Fibroblast of lung (primary cell): ENCODE measurements around the gene TTLL11. TPM values are rescaled to one million over a fixed set of nuclear protein-coding genes. Genes with fewer than 3 reads are reported as not detected.

Experiments
- DNase-seq, 2 donors: peaks; one replicate each; pipeline versions ENCODE4 v3.0.0 to v3.0.0-alpha.2; 2010; ENCODE audit warnings: low read depth in 2 of 2
- H2AFZ ChIP-seq: 2 replicates; pipeline ENCODE4 v1.5.1; 2012; ENCODE audit warnings: low read length, control low read depth, inconsistent platforms
- H3K27ac ChIP-seq: 2 replicates; pipeline ENCODE4 v1.5.1; 2011; ENCODE audit warnings: low read length, control low read depth; ENCODE audit not compliant: insufficient read depth
- H3K27me3 ChIP-seq: 2 replicates; pipeline ENCODE4 v1.5.1; 2011; ENCODE audit warnings: mild to moderate bottlenecking, low read length; ENCODE audit not compliant: control insufficient read depth, insufficient read depth
- H3K36me3 ChIP-seq: 2 replicates; pipeline ENCODE4 v1.5.1; 2011; ENCODE audit warnings: low read length; ENCODE audit not compliant: control insufficient read depth, insufficient read depth
- H3K4me1 ChIP-seq: 2 replicates; pipeline ENCODE4 v1.5.1; 2011; ENCODE audit warnings: low read length; ENCODE audit not compliant: control insufficient read depth, insufficient read depth; ENCODE audit errors: extremely low read depth
- H3K4me2 ChIP-seq: 2 replicates; pipeline ENCODE4 v1.5.1; 2011; ENCODE audit warnings: low read length, control low read depth; ENCODE audit not compliant: insufficient read depth; ENCODE audit errors: extremely low read depth
- H3K4me3 ChIP-seq, 4 experiments: fragments of 200-600 bp in 1 of 4; sonication (generic) in 1 of 4; replicated peaks in 1 of 4; 2 replicates each; pipeline ENCODE4 v1.5.1; 2011 to 2016; ENCODE audit warnings: low read length in 4 of 4, low read depth in 3 of 4, mild to moderate bottlenecking in 3 of 4, control low read depth in 2 of 4, inconsistent platforms in 1 of 4, mixed read lengths in 1 of 4; ENCODE audit not compliant: insufficient read depth in 1 of 4; ENCODE audit errors: control extremely low read depth in 1 of 4
- H3K79me2 ChIP-seq: 2 replicates; pipeline ENCODE4 v1.5.1; 2012; ENCODE audit warnings: mild to moderate bottlenecking, low read length, inconsistent platforms; ENCODE audit not compliant: control insufficient read depth, insufficient read depth
- H3K9ac ChIP-seq: 2 replicates; pipeline ENCODE4 v1.5.1; 2011; ENCODE audit warnings: mild to moderate bottlenecking, low read length, control low read depth; ENCODE audit not compliant: insufficient read depth
- H3K9me3 ChIP-seq: 2 replicates; pipeline ENCODE4 v1.5.1; 2012; ENCODE audit warnings: low read depth, low read length; ENCODE audit not compliant: control insufficient read depth, insufficient read depth
- H4K20me1 ChIP-seq: 2 replicates; pipeline ENCODE4 v1.5.1; 2011; ENCODE audit warnings: low read length; ENCODE audit not compliant: control insufficient read depth, insufficient read depth; ENCODE audit errors: extremely low read depth
- EZH2 ChIP-seq: IDR thresholded peaks from 2 replicates; pipeline ENCODE4 v1.5.1; 2012; ENCODE audit warnings: low read length, control low read depth, mild to moderate bottlenecking; ENCODE audit errors: missing control alignments
- polyA plus RNA-seq, 2 donors: library from polyadenylated mRNA; depleted of rRNA in 1 of 2; stranded (reverse) in 1 of 2; unstranded in 1 of 2; fragments of >200 nt; gene quantifications; 2 replicates each; pipeline ENCODE4 v1.2.1, GENCODE V29; 2011 to 2012; ENCODE audit warnings: missing spikeins in 1 of 2
- total RNA-seq: library from RNA; depleted of rRNA; stranded (reverse); fragments of >200 nt; gene quantifications from 2 replicates; pipeline ENCODE4 v1.2.1, GENCODE V29; 2014
- TF ChIP-seq, protein P1 (sequence below), 2 donors: IDR thresholded peaks in 1 of 2; conservative IDR thresholded peaks in 1 of 2; 1 replicate in 1 of 2; 2 replicates in 1 of 2; pipeline ENCODE4 v1.5.1; 2011 to 2012; ENCODE audit warnings: low read length in 2 of 2, control low read depth in 1 of 2, inconsistent platforms in 1 of 2, low read depth in 1 of 2, mild to moderate bottlenecking in 1 of 2

The TTLL11 gene
- total and polyA plus RNA-seq, 2 donors (not counting 1 experiment from before 2014, with no cell fraction given), result 3.9 to 4.8 TPM

- Histone ChIP-seq H3K4me2 (no peak overlapping the region), H3K27ac (no peak overlapping the region), H3K4me3 (no peak overlapping the region), H3K4me1 (peaks cover 9% of the 10 kb centered on the region), H4K20me1 (no peaks in the 10 kb centered on the region), H3K9ac (no peak overlapping the region), H3K9me3 (no peaks in the 10 kb centered on the region), H3K36me3 (no peaks in the 10 kb centered on the region), H3K27me3 (no peaks in the 10 kb centered on the region), H3K79me2 (peaks cover 5% of the 10 kb centered on the region), H2AFZ (no peak overlapping the region)
- TF ChIP-seq, protein P1, sequence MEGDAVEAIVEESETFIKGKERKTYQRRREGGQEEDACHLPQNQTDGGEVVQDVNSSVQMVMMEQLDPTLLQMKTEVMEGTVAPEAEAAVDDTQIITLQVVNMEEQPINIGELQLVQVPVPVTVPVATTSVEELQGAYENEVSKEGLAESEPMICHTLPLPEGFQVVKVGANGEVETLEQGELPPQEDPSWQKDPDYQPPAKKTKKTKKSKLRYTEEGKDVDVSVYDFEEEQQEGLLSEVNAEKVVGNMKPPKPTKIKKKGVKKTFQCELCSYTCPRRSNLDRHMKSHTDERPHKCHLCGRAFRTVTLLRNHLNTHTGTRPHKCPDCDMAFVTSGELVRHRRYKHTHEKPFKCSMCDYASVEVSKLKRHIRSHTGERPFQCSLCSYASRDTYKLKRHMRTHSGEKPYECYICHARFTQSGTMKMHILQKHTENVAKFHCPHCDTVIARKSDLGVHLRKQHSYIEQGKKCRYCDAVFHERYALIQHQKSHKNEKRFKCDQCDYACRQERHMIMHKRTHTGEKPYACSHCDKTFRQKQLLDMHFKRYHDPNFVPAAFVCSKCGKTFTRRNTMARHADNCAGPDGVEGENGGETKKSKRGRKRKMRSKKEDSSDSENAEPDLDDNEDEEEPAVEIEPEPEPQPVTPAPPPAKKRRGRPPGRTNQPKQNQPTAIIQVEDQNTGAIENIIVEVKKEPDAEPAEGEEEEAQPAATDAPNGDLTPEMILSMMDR (conservative IDR thresholded peaks at IDR 0.05 in 1 of 2, IDR thresholded peaks at IDR 0.05 in 1 of 2; ENCODE audit: low read depth in 1 of 2, low read length in 2 of 2), result no peak
- TF ChIP-seq EZH2, result no peak
- no peak for DNase-seq
These were observed 7.8 kb downstream of the TTLL11 start for GRCh38 chr9:122085260-122085659.

DNA sequence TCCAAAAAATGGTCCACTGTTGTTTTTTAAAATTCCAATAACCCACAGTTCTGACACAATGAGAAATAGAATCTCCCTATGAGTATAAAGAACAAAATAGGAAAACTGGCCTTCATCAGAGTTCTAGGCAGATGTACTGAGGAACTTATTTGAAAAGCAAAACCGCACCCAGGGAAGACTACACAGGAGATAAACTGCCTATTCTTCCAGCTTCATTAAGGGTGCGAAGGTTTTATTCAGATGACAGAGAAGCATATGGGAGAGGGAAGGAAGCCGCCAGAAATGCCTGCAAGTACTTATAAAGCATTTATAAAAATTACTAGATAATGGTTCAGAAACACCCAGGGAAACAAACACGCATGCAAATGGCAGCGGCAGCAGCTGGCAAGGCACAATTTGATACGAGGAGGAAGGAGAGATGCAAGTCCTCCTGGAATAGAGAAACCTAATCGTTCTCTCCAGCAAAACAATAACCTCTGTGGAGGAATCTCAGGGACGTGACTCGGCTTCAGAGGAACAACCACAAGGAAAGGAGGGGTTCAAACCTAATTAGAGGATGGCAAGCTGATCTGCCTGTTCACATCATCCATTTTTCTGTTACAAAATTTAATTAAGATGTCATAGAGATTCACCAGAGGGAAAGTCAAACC lies 9.0 kb downstream of the TTLL11 start:
- H3K36me3 ChIP-seq, result no peaks in the 10 kb centered on the region
- no peaks in the 10 kb centered on the region for H4K20me1 ChIP-seq
- no peak overlapping the region for H3K4me2 ChIP-seq
- no peak overlapping the region for H3K9ac ChIP-seq
- peaks cover 9% of the 10 kb centered on the region for H3K4me1 ChIP-seq
- peaks cover 3% of the 10 kb centered on the region for H3K79me2 ChIP-seq
- no peak overlapping the region for H2AFZ ChIP-seq
- H3K9me3 ChIP-seq, result no peaks in the 10 kb centered on the region
- no peaks in the 10 kb centered on the region for H3K27me3 ChIP-seq
- no peak for TF ChIP-seq EZH2
- TF ChIP-seq, protein P1 (conservative IDR thresholded peaks at IDR 0.05 in 1 of 2, IDR thresholded peaks at IDR 0.05 in 1 of 2; ENCODE audit: low read depth in 1 of 2, low read length in 2 of 2), result no peak
- H3K27ac ChIP-seq, result no peak overlapping the region
- no peak for DNase-seq
- H3K4me3 ChIP-seq, result no peak overlapping the region

DNA sequence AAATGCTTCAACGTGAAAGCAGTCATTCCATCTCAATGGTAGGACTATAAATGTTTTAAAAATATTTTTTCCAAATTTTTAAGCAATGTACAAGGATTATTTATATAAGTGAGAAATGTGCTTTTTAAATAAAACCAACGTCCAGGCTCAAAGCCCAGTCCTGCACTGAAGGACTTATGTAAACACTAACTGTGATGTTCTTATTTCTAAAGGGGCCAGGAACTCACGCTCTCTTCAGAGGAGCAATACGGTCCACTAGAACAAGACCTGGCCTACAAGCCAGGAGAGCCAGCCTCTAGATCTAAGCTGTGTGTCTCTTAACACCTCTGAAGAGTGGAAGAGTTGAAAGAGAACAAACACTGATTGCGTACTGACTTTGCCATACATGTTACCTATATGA lies 12.1 kb downstream of the TTLL11 start:
- Histone ChIP-seq H3K4me3 (no peak overlapping the region), H3K27me3 (no peaks in the 10 kb centered on the region), H3K9ac (no peak overlapping the region), H3K27ac (no peak overlapping the region), H3K36me3 (no peaks in the 10 kb centered on the region), H3K4me1 (peaks cover 2% of the 10 kb centered on the region), H2AFZ (no peak overlapping the region), H3K4me2 (no peak overlapping the region), H4K20me1 (no peaks in the 10 kb centered on the region), H3K9me3 (no peaks in the 10 kb centered on the region), H3K79me2 (no peaks in the 10 kb centered on the region)
- TF ChIP-seq EZH2, result no peak
- TF ChIP-seq, protein P1 (conservative IDR thresholded peaks at IDR 0.05 in 1 of 2, IDR thresholded peaks at IDR 0.05 in 1 of 2; ENCODE audit: low read depth in 1 of 2, low read length in 2 of 2), result no peak
- peak in 1 of 2 donors; percentile 81 for DNase-seq
